HepG2 (cell line): Measurements from ENCODE around the gene ROBO3. TPM values are rescaled to one million over a fixed set of nuclear protein-coding genes. Genes with fewer than 3 reads are reported as not detected.
A peak's percentile ranks its signal among the peaks of the same experiment; 100 is the strongest.

Source experiments
- ETV5 ChIP-seq: IDR thresholded peaks from 2 replicates; pipeline ENCODE4 v1.6.1; 2018; ENCODE audit warnings: missing biosample characterization, missing genetic modification reagents, inconsistent platforms, borderline replicate concordance
- FOXA1 ChIP-seq, 2 experiments: fragments of 450-650 bp in 1 of 2; sonication (generic) in 1 of 2; formaldehyde crosslinking in 1 of 2; IDR thresholded peaks; 2 replicates each; pipeline versions ENCODE4 v1.4.0 to v1.6.1; 2016 to 2020; ENCODE audit warnings: missing genetic modification reagents in 1 of 2
- JUN ChIP-seq: sonication (generic); formaldehyde crosslinking; IDR thresholded peaks from 2 replicates; pipeline ENCODE4 v1.4.0; 2020; ENCODE audit warnings: mild to moderate bottlenecking, missing genetic modification reagents
- NCOA5 ChIP-seq: sonication (generic); formaldehyde crosslinking; IDR thresholded peaks from 2 replicates; pipeline ENCODE4 v1.4.0; 2020; ENCODE audit warnings: missing genetic modification reagents
- NR1H2 ChIP-seq: sonication (generic); formaldehyde crosslinking; IDR thresholded peaks from 2 replicates; pipeline ENCODE4 v1.8.1; 2022; ENCODE audit warnings: low read depth, missing genetic modification reagents, borderline replicate concordance
- NRL ChIP-seq: sonication (generic); formaldehyde crosslinking; IDR thresholded peaks from 2 replicates; pipeline ENCODE4 v1.5.0; 2020; ENCODE audit warnings: missing genetic modification reagents, mild to moderate bottlenecking, moderate library complexity, borderline replicate concordance
- RAD21 ChIP-seq: fragments of 450-650 bp; formaldehyde crosslinking; IDR thresholded peaks from 2 replicates; pipeline ENCODE4 v1.5.0; 2020; ENCODE audit warnings: mild to moderate bottlenecking
- REL ChIP-seq: sonication (generic); formaldehyde crosslinking; conservative IDR thresholded peaks from 2 replicates; pipeline ENCODE4 v1.8.0; 2022; ENCODE audit warnings: mild to moderate bottlenecking, missing genetic modification reagents, moderate library complexity
- SMAD9 ChIP-seq: sonication (generic); formaldehyde crosslinking; IDR thresholded peaks from 2 replicates; pipeline ENCODE4 v1.5.1; 2020; ENCODE audit warnings: mild to moderate bottlenecking, missing genetic modification reagents
- SP4 ChIP-seq: sonication (generic); formaldehyde crosslinking; IDR thresholded peaks from 2 replicates; pipeline ENCODE4 v1.8.1; 2023; ENCODE audit warnings: mild to moderate bottlenecking, missing genetic modification reagents
- TBX2 ChIP-seq: sonication (generic); formaldehyde crosslinking; IDR thresholded peaks from 2 replicates; pipeline ENCODE4 v1.5.0; 2020; ENCODE audit warnings: missing genetic modification reagents, mild to moderate bottlenecking, borderline replicate concordance
- TEAD3 ChIP-seq: optimal IDR thresholded peaks from 2 replicates; pipeline ENCODE3; 2016; ENCODE audit warnings: borderline replicate concordance
- ZMAT3 ChIP-seq: sonication (generic); formaldehyde crosslinking; conservative IDR thresholded peaks from 2 replicates; pipeline ENCODE4 v1.7.0; 2021; ENCODE audit warnings: missing genetic modification reagents
- polyA plus RNA-seq, 8 experiments: library from polyadenylated mRNA; depleted of rRNA in 3 of 8; stranded (reverse) in 7 of 8; unstranded in 1 of 8; fragments of >200 nt; fragmentation: Illumina TruSeq in 4 of 8; extraction: Trizol in 4 of 8; gene quantifications; 2 replicates each; pipeline versions ENCODE4 v1.2.1 to v1.2.3, GENCODE V29; 2011 to 2016; ENCODE audit warnings: low read depth in 4 of 8, missing spikeins in 1 of 8, mixed read lengths in 1 of 8; ENCODE audit not compliant: insufficient read depth in 1 of 8
- total RNA-seq, 5 experiments: library from RNA; depleted of rRNA; stranded (reverse); fragments of >200 nt; fragmentation: Illumina TruSeq; extraction: Trizol; gene quantifications; 2 replicates each; pipeline ENCODE4 v1.2.3, GENCODE V29; 2016; ENCODE audit warnings: low read depth in 1 of 5
- TF ChIP-seq, protein P1 (sequence below): sonication (generic); formaldehyde crosslinking; IDR thresholded peaks from 2 replicates; pipeline ENCODE4 v1.9.0; 2021; ENCODE audit warnings: mild to moderate bottlenecking, missing genetic modification reagents
- TF ChIP-seq, protein P2 (sequence below): sonication (generic); formaldehyde crosslinking; IDR thresholded peaks from 2 replicates; pipeline ENCODE4 v1.4.0; 2020; ENCODE audit warnings: missing genetic modification reagents
- TF ChIP-seq, protein P3 (sequence below): IDR thresholded peaks from 2 replicates; pipeline ENCODE4 v1.6.1; 2012; ENCODE audit warnings: inconsistent platforms

ROBO3 gene
- total and polyA plus RNA-seq, 2 of the 13 experiments (the other 11 are each of a cell fraction or from before 2014, with no cell fraction given): 0.07 to 2.4 TPM

DNA sequence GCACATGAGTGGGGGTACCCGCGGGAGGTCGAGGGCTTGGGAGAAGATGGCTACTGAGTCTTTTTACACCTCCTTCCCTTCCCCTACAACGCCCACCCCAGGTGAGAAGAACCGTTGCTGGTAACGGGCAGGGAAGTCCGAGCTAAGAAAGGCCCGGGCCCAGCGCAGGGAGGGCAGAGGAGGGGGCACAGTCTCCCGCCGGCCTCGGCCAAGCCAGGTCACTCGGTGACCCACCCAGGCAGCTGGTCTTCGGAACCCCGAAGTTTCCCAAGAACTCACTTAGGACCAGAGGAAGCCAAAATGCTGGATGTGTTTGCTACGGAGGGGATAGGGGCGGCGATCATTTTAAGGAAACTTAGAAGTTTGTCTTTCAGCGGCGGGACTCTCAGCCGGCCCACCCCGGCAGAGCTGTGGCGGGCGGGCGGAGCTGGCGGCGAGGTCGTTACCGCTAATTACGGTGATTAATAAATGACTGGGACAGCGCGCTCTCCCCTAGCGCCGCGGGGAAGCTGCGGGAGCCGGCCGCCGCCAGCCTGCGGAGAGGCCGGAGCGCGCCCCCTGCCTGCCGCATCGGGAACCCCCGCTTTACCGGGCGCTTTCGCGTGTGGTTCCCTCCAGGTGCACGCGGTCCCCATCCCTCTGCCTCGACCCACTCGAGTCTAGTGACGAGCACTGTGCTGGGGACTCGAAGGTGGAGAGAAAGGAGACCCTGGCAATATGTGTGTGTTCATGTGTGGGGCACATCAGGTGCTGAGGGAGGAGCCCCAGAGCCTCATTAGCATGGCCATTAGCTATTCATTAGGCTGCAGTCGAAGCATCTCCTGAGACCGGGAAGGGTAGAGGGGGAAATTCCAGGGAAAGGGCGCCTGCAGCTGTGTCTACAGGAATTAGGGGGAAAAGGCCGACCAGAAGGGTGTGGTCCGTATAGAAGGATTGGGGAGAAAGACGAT is 945 bp downstream of the ROBO3 start (continued):
- TF ChIP-seq, protein P1, sequence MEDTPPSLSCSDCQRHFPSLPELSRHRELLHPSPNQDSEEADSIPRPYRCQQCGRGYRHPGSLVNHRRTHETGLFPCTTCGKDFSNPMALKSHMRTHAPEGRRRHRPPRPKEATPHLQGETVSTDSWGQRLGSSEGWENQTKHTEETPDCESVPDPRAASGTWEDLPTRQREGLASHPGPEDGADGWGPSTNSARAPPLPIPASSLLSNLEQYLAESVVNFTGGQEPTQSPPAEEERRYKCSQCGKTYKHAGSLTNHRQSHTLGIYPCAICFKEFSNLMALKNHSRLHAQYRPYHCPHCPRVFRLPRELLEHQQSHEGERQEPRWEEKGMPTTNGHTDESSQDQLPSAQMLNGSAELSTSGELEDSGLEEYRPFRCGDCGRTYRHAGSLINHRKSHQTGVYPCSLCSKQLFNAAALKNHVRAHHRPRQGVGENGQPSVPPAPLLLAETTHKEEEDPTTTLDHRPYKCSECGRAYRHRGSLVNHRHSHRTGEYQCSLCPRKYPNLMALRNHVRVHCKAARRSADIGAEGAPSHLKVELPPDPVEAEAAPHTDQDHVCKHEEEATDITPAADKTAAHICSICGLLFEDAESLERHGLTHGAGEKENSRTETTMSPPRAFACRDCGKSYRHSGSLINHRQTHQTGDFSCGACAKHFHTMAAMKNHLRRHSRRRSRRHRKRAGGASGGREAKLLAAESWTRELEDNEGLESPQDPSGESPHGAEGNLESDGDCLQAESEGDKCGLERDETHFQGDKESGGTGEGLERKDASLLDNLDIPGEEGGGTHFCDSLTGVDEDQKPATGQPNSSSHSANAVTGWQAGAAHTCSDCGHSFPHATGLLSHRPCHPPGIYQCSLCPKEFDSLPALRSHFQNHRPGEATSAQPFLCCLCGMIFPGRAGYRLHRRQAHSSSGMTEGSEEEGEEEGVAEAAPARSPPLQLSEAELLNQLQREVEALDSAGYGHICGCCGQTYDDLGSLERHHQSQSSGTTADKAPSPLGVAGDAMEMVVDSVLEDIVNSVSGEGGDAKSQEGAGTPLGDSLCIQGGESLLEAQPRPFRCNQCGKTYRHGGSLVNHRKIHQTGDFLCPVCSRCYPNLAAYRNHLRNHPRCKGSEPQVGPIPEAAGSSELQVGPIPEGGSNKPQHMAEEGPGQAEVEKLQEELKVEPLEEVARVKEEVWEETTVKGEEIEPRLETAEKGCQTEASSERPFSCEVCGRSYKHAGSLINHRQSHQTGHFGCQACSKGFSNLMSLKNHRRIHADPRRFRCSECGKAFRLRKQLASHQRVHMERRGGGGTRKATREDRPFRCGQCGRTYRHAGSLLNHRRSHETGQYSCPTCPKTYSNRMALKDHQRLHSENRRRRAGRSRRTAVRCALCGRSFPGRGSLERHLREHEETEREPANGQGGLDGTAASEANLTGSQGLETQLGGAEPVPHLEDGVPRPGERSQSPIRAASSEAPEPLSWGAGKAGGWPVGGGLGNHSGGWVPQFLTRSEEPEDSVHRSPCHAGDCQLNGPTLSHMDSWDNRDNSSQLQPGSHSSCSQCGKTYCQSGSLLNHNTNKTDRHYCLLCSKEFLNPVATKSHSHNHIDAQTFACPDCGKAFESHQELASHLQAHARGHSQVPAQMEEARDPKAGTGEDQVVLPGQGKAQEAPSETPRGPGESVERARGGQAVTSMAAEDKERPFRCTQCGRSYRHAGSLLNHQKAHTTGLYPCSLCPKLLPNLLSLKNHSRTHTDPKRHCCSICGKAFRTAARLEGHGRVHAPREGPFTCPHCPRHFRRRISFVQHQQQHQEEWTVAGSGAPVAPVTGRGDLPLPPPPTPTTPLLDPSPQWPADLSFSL (CRISPR knock-in tag): no peak
- TF ChIP-seq TEAD3 (CRISPR knock-in tag) (peak; percentile 10), RAD21 (peak; percentile 50; the same call in 1 of the 2 replicates), SP4 (CRISPR knock-in tag) (0 out of 2 replicates have a peak, but pooled peaks have one; percentile 33), NRL (CRISPR knock-in tag) (peak; percentile 32; the same call in 1 of the 2 replicates), REL (CRISPR knock-in tag) (peak; percentile 67; the same call in 1 of the 2 replicates), TBX2 (CRISPR knock-in tag) (peak; percentile 18; the same call in 1 of the 2 replicates), SMAD9 (CRISPR knock-in tag) (0 out of 2 replicates have a peak, but pooled peaks have one; percentile 86), NR1H2 (0 out of 2 replicates have a peak, but pooled peaks have one; percentile 55), ETV5 (CRISPR knock-in tag) (0 out of 2 replicates have a peak, but pooled peaks have one; percentile 11), JUN (CRISPR knock-in tag) (0 out of 2 replicates have a peak, but pooled peaks have one; percentile 47), ZMAT3 (CRISPR knock-in tag) (0 out of 2 replicates have a peak, but pooled peaks have one; percentile 43), NCOA5 (CRISPR knock-in tag) (no peak), FOXA1 (IDR thresholded peaks at IDR 0.05) (no peak), FOXA1 (CRISPR knock-in tag; IDR thresholded peaks at IDR 0.05) (no peak)
- TF ChIP-seq, protein P2, sequence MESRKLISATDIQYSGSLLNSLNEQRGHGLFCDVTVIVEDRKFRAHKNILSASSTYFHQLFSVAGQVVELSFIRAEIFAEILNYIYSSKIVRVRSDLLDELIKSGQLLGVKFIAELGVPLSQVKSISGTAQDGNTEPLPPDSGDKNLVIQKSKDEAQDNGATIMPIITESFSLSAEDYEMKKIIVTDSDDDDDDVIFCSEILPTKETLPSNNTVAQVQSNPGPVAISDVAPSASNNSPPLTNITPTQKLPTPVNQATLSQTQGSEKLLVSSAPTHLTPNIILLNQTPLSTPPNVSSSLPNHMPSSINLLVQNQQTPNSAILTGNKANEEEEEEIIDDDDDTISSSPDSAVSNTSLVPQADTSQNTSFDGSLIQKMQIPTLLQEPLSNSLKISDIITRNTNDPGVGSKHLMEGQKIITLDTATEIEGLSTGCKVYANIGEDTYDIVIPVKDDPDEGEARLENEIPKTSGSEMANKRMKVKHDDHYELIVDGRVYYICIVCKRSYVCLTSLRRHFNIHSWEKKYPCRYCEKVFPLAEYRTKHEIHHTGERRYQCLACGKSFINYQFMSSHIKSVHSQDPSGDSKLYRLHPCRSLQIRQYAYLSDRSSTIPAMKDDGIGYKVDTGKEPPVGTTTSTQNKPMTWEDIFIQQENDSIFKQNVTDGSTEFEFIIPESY: peak; percentile 36; the same call in 1 of the 2 replicates
- TF ChIP-seq, protein P3, sequence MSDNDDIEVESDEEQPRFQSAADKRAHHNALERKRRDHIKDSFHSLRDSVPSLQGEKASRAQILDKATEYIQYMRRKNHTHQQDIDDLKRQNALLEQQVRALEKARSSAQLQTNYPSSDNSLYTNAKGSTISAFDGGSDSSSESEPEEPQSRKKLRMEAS: peak; percentile 82
